SIG-M5 (cell line): ENCODE results near the gene FIBP.
"Not testable (repeated sequence)": the region's sequence is repeated elsewhere in the genome, so short reads cannot be mapped to it uniquely, and the experiment has no call there.

Experiments
- DNase-seq: peaks from one replicate; lab custom pipeline; 2025; lab: John Stamatoyannopoulos, UW

The FIBP gene

GRCh38 chr11:65915101-65915820 is 27.0 kb upstream of the FIBP start:
- DNase-seq, result no peak

GRCh38 chr11:65912845-65913244 is 24.6 kb upstream of the FIBP start:
- DNase-seq, result no peak

- DNase-seq, result no peak
Observed at GRCh38 chr11:65911682-65912568, 23.7 kb upstream of the FIBP start.

- DNase-seq, result no peak
Observed at GRCh38 chr11:65907878-65908277, 19.6 kb upstream of the FIBP start.

DNA sequence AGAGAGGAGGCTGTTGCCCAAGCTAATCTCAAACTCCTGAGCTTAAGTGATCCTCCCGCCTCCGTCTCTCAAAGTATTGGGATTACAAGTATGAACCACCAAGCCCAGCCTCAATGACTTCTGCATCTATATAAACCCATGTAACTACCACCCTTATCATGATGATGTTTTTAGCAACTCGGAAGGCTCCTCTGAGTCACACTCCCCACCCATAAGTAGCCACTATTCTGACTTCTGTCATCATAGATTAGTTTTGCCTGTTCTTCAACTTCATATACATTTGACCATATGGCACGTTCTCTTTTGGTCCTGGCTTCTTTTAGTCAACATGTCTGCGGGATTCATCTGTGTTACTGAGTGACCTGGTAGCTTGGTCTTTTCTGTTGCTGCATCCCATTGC is 18.3 kb upstream of the FIBP start:
- no peak for DNase-seq

- DNase-seq, result no peak
Observed at GRCh38 chr11:65903715-65904114, 15.4 kb upstream of the FIBP start.

- DNase-seq, result no peak
Observed at GRCh38 chr11:65903068-65903481, 14.8 kb upstream of the FIBP start.

DNA sequence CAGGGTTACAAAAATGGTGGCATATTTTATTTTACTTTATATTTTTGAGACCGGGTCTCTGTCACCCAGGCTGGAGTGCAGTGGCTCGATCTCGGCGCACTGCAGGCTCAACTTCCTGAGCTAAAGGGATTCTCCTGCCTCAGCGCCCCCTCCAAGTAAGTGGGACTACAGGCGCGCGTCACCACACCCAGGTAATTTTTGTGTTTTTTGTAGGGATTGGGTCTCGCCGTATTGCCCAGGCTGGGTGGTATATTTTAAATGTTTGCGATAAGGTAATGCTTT is 12.6 kb upstream of the FIBP start:
- no peak for DNase-seq

DNA sequence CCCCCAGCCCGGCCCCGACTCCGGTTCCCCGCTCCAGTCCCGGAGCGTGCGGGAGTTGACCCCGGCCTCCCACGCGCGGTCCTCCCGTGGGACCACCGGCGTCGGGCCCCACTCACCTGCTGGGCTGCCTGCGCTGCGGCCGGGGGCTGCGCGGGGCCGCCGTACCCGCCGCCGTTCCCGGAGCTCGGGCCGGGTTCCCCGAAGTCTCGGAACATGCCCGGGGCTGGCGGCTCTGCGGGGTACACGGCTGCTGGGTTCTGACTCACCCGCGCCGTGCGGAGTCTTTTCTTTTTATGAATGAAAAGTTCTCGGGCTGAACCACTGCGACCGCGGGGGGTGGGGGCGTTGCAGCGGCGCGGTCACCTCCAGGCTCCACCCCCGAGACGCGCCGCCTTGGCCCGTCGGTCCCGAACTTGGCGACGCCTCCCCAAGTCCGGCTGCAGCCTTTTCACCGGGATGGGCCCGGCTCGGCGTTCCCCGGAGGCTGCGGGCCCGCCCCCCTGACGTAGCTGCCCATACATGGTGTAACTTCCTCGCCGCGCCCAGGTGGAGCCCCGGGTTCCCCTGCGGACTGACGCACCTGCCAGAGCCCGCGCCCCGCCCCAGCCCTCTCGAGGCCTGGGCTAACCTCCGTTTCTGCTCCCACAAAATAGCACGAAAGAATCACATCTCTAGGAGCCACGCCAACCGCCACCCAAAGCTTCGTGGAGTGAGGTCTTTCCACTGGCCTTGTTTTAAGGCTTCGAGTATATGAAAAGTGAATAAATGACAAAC is 12.0 kb upstream of the FIBP start, which contains the start of gene FOSL1:
Gene FOSL1 (minus strand): TSS at position 264 of the 774 bp plus-strand sequence. CDS start 49 bp downstream, at position 215.
- DNase-seq, result no peak

GRCh38 chr11:65899356-65900124 is 11.3 kb upstream of the FIBP start:
- no peak for DNase-seq

- no peak for DNase-seq
Observed at GRCh38 chr11:65898656-65899355, 10.5 kb upstream of the FIBP start.

DNA sequence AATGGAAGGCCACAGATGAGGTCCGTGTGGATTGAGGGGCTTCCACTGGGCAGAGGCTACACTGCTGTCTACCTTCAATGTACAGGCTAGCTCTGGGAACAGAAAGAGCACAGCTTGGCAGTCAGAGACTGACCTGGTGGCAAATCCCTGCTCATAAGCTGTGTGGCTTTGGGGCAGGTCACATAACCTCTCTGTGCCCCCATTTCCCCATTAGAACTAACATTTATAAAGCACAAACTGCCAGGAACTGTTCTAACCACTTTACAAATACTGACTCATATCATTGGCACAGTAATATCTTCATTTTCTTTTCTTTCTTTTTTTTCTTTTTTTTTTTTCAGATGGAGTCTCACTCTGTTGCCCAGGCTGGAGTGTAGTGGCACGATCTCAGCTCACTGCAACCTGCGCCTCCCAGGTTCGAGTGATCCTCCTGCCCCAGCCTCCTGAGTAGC is 8.8 kb upstream of the FIBP start:
- DNase-seq, result no peak

DNA sequence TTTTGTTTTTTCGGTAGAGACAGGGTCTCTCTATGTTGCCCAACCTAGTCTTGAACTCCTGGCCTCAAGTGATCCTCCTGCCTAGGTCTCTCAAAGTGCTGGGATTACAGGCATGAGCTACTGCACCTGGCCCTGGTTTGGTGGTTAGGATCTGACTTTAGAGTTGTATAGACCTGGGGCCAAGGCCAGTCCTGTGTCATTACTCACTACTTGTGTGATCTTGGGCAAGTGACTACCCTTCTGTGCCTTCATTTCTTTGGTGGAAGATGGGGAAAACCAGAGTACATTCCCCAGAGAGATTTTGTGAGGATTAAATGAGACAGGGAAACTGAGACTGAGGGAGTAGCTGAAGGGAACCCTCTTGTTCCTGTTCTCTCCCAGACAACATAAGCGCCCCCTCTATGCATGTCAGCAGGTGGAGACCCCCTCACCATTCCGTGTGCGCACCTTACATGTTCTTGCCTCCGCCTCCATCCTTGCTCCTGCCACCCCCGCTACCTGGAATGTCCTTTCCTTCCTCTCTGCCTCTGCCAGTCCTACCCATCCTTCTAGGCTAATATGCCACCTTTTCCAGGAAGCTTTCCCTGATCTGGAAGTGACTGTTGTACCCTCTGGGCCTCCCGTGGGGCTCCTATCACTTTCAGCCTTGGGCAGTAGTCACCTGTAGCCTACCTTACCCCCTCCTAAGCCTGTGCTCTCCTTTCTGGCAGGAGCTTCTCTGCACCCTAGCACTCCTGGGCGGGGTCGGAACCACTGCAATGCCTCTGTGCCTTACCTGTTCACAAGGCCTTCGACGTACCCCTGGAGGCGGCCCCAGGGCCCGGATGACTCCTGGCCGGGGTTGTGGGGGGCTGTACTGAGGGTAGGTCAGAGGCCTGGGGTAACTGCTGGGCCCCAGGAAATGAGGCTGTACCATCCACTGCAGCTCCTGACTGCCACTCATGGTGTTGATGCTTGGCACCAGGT is 8.0 kb upstream of the FIBP start:
- no peak for DNase-seq

DNA sequence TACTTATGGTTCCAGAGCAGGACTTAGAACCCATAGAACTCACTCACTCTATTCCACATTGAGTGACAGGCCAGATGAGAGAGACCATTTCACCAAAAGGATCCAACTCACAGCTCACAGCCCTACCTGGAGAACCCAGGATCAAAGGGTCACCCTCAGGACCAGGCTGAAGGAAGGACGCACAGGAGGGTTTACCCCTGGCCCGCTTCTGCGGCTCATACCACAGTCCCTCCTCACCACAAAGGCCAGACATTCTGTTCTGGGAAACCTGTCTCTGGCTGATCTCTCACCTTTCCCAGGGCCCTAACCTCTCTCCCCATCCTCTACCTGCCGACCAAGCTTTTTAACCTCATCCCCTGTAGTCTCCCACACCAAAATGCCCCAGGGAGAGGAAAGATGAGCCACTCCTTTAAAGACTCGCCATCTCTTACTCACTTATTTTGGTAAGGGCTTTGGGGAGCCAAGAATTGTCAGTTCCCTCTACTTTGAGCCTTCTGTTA is 7.3 kb upstream of the FIBP start:
- no peak for DNase-seq

DNA sequence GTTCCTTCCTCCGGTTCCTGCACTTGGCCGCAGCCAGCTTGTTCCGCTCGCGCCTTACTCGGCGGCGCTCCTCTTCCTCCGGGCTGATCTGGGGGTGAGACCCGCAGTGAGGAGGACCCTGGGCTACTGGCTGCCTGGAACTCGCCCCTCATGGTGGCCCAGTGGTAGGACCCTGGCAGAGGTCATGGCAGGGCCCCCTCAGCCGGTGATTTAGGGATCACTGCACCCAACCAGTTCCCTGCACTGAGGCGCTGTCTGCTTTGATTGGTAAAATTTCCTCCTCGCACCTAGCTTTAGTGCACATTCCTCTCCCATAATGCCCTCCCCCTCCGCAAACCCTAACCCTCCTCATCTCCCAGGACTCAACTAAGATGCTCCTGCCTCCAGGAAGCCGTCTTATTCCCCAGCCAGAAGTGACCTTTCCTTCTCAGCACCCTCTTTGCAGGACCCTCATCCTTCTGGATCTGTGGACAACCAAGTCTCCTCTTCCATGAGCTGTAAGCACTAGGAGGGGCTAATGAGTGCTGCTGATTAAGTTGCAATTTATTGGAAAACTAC is 5.8 kb upstream of the FIBP start:
- DNase-seq, result no peak

DNA sequence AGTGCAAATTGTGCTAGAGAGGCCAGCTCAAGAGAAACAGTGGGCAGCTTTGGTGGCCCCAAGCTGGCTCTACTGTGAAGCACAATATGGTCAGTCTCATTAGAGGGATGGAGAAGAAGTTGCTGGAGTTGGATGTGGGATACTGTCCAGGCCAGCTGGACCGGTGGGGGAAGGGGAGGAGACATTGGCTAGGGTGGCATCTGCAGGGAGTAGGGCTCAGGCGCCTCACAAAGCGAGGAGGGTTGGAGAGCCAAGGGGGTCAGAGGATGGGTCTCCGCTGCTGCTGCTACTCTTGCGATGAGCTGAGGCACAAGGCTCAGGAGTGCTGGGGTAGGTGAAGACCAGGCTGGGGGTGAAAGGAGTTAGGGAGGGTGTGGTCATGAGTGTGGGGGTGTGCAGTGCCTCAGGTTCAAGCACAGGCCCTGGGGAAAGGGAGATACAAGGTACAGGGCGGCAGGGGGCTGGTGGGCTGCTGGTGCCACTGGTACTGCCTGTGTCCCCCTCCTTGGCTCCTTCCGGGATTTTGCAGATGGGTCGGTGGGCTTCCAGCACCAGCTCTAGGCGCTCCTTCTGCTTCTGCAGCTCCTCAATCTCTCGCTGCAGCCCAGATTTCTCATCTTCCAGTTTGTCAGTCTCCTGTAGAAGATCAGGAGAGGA is 4.5 kb upstream of the FIBP start:
- DNase-seq, result no peak

DNA sequence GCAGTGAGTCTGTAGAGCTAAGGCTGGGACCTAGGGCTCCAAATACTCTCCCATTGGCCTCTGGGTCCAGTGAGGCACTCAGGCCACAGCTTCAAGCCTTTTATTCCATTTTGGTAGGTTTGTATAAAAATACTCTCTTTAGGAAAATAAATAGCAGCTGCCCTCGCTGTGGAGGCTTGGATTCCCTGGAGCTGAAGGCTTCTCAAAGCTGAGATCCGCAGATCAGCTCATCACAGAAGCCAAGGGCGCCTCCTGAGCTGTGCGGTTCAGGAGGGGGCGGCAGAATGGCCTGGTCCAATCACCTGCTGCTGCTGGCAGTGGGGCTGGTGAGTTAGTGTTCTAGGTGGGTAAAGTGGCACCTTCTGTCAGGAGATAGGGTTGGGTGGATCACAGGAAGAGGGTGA is 3.9 kb upstream of the FIBP start:
- not testable (repeated sequence) for DNase-seq

GRCh38 chr11:65891219-65892136 is 3.2 kb upstream of the FIBP start:
- no peak for DNase-seq
